HL-60 (cell line): ENCODE data around the gene PCNX3.

Experiments used
- POLR2AphosphoS5 ChIP-seq: IDR thresholded peaks from 2 replicates; pipeline ENCODE4 v1.6.1; 2012; ENCODE audit warnings: low read depth
- TF ChIP-seq, protein P1 (sequence below): IDR thresholded peaks from one replicate; pipeline ENCODE4 v1.5.1; 2011; ENCODE audit warnings: low read length, control low read depth, inconsistent platforms; ENCODE audit not compliant: insufficient read depth

DNA sequence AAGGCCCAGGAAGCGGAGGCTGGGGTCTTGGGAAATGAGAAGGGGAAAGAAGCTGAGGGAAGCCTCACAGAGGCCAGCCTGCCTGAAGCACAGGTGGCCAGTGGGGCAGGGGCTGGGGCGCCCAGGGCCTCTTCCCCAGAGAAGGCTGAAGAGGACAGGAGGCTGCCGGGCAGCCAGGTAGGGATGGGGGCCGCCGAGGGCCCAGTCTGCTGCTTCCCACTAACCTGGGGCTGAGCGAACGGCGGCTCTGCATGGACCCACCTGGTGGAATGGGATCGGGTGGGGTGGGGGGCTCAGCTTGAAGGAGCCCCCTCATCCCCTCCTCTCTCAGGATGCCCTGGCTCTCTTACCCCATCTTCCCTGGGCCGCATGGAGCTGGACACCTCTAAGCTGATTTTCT, 32.0 kb upstream of the PCNX3 start:
- TF ChIP-seq, protein P1, sequence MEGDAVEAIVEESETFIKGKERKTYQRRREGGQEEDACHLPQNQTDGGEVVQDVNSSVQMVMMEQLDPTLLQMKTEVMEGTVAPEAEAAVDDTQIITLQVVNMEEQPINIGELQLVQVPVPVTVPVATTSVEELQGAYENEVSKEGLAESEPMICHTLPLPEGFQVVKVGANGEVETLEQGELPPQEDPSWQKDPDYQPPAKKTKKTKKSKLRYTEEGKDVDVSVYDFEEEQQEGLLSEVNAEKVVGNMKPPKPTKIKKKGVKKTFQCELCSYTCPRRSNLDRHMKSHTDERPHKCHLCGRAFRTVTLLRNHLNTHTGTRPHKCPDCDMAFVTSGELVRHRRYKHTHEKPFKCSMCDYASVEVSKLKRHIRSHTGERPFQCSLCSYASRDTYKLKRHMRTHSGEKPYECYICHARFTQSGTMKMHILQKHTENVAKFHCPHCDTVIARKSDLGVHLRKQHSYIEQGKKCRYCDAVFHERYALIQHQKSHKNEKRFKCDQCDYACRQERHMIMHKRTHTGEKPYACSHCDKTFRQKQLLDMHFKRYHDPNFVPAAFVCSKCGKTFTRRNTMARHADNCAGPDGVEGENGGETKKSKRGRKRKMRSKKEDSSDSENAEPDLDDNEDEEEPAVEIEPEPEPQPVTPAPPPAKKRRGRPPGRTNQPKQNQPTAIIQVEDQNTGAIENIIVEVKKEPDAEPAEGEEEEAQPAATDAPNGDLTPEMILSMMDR = no peak
- no peak for TF ChIP-seq POLR2AphosphoS5
